Activated T-cell treated with anti-CD3 and anti-CD28 coated beads for 48 hours (primary cell): ENCODE results near the gene CLDN5.
"Not testable (repeated sequence)": the region's sequence is repeated elsewhere in the genome, so short reads cannot be mapped to it uniquely, and the experiment has no call there.

Experiments
- DNase-seq: peaks from one replicate; pipeline ENCODE4 v3.0.0-alpha.2; 2020; ENCODE audit warnings: low read depth

CLDN5 gene

DNA sequence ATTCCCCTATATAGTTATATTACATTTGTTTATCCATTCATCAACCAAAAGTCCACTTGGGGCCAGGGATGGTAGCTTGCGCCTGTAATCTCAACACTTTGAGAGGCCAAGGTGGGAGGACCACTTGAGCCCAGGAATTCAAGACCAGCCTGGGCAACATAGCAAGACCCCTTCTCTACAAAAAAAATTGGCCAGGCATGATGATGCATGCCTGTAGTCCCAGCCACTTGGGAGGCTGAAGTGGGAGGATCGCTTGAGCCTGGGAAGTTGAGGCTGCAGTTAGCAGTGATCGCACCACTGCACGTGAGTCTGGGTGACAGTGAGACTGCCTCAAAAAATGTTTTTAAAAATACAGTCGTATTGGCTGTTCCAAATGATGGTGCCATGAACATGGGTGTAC, 24.2 kb upstream of the CLDN5 start:
- DNase-seq: not testable (repeated sequence)

GRCh38 chr22:19547620-19548019, 23.4 kb upstream of the CLDN5 start:
- DNase-seq: no peak

GRCh38 chr22:19546680-19547079, 22.5 kb upstream of the CLDN5 start:
- no peak for DNase-seq

GRCh38 chr22:19545935-19546207, 21.7 kb upstream of the CLDN5 start:
- DNase-seq: no peak

DNA sequence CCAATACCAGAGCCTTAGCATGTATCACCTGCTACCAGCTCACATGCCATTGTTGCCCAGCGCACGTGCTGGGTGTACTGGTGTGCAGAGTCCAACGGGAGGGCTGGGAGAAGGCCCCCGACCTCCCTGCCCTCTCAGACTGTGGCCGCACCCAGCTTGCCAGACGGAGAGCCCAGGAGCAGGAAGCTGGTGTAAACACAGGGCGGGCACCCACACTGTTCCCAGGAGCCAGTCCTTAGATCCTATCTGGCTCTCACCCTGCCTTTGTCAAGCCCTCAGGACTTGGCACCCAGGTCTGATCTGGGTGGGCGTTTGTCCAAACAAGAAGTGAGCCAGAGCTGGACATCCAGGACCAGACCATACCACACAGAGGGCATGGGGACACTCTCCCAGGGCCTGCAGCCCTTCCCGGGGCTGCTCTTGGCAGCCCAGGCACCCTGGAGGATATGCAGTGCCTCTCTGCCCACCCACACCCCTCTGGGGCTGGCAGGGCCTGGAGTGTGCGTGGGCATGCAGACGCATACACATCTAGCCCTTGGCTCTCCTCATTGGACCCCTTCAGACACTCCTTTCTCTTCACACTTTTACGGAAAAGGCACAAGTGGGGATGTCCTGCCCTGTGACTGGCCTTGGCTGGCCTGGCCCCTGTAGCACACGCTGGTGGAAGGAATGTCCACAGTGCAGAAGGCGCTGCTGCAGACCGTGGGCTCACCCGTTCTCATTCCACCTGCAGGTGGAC, 19.9 kb upstream of the CLDN5 start:
- no peak for DNase-seq

DNA sequence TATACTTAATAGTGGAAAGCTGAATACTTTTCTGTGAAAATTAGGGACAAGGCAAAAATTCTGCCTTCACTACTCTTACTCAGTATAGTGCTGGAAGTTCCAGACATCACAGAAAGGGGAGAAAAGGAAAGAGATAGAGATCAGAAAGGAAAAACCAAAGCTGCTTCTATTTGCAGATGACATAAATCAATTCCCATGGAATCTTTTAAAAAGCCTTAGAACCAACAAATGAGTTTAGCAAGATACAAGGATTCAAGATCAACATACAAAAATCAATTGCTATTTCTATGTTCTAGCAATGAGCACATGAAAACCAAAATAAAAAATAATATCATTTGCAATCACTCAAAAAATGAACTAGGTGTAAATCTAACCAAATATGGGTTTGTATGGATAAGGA, 16.2 kb upstream of the CLDN5 start:
- no peak for DNase-seq

- DNase-seq: no peak
These were observed 13.8 kb upstream of the CLDN5 start for GRCh38 chr22:19537941-19538488.

- no peak for DNase-seq
These were observed 12.4 kb upstream of the CLDN5 start for GRCh38 chr22:19536564-19536963.

DNA sequence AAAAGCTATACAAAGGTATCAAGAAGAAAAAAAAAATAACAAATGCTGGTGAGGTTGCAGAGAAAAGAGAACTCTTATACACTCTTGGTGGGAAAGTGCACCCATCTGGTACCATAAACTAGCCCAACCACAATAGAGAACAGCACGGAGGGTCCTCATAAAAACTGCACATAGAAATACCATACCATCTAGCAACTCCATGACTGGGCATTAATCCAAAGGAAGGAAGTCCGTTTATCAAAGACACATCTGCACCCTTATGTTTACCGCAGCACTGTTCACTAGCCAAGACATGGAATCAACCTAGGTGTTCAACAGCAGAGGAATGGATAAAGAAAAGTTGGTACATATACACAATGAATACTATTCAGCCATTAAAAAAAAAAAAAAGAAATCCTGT, 10.8 kb upstream of the CLDN5 start:
- DNase-seq: no peak

DNA sequence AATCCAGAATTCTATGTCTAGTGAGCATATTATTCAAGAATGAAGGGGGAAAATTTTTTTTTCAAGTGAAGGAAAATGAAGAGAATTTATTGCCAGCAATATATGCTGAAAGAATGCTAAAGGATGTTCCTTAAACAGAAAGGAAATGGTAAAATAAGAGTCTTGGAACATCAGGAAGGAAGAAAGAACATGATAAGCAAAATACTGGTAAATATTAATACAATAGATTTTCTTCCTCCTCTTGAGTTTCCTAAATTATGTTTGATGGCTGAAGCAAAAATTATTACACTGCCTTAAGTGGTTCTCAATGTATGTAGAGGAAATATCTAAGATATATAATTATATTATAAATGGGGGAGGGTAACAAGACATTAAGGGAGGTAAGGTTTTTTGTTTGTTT, 9.6 kb upstream of the CLDN5 start:
- no peak for DNase-seq

- DNase-seq: no peak
These were observed 8.9 kb upstream of the CLDN5 start for GRCh38 chr22:19533049-19533626.

DNA sequence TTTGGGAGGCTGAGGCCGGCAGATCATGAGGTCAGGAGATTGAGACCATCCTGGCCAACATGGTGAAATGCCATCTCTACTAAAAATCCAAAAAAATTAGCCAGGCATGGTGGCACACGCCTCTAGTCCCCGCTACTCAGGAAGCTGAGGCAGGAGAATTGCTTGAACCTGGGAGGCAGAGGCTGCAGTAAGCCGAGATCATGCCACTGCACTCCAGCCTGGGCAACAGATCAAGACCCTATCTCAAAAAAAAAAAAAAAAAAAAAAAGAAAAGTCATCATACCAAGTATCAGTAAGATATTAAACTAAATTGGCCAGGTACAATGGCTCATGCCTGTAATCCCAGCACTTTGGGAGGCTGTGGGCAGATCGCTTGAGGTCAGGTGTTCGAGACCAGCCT, 7.1 kb upstream of the CLDN5 start:
- not testable (repeated sequence) for DNase-seq

DNA sequence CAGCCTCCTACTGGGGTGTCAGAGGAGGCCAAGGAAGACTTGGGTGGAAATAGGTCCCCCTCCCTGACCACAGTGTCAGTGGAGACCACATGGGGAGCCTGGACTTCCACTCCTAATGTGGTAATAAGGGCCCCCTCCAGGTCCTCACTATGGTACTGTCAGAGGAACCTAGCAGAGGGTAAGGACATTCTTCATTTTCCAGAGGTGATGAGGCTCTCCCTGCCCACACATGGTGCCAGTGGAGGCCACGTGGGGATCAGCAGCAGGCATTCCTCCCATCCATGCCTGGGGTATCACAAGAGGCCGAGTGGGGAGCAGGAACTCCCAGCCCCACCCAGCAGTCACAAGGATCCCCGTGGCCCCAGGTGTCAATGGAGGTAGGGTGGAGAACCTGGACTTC, 6.5 kb upstream of the CLDN5 start:
- DNase-seq: no peak

GRCh38 chr22:19529811-19530210, 5.6 kb upstream of the CLDN5 start:
- no peak for DNase-seq

DNA sequence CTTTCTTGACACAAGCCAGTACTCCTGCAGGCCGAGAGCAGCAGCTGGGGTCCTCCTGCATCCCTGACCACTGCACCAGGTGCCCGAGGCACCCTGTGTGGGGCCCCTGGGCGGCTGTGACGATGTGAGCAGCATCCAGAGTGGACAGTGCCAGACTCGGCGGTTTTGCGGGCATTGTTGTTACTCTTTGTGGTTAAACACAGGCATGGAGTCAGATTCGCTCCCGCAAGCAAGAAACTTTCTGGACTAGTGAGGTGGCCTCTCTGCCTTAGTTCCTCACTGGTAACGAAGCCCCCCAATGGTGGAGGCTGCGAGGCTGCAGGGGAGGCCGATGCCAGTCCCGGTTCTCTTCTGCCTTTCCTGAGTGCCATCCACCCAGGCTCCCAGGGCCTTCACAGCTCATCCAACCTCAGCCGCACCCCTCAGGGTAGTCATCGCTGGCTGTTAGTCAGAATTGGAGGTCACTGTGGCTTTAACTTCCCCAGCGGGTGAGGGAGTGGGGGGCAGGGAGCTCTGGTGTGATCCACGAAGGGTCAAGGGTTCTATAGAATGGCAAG, 3.7 kb upstream of the CLDN5 start:
- no peak for DNase-seq

DNA sequence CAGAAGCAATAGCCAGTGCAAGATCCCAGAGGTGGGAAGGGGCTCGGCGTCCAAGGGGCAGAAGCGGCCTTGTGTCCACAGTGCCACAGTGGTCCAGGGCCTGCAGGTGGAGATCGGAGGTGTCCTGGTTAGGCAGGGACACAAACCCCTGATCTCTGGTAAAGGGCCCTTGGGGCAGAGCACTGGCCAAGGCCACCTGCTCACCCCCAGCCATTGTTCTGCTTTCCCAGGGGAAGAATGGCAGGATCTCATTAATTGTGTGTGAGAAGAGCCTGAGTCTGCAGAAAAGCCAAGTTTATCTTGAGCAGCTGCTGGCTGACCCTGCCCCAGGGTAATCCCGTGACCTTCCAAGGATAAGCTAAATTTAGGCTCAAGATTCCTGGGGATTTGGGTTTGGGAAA, 3.1 kb upstream of the CLDN5 start:
- DNase-seq: no peak

GRCh38 chr22:19526702-19527111, 2.5 kb upstream of the CLDN5 start:
- no peak for DNase-seq

DNA sequence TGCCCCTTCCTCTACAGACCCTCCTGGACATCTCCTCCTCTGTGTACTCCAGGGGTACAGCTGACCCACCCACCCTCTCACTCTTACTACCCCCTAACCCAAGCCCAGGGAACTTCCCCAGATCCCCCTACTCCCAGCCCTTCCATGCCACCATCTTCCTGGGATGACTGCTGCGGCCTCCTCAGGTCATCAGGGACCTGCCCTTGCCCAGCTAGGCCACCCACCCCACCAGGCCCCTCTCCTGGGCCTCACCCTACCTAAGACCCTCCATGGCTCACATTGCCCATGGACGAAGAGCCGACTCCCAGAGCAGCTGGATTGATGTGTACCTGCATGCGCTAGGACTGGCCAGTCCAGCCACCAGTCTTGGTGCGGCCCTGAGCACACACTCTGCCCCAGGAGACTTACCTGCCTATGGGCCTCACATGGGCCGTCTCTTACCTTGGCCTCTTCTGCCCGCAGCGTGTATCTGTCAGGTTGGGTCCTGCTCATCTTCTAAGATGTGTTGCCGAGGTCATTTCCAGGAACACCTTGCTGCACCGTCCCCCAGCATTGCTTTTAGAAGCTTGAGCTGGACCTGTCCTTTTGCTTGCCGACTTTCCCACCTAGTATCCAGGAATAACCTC, 2.0 kb upstream of the CLDN5 start:
- no peak for DNase-seq

DNA sequence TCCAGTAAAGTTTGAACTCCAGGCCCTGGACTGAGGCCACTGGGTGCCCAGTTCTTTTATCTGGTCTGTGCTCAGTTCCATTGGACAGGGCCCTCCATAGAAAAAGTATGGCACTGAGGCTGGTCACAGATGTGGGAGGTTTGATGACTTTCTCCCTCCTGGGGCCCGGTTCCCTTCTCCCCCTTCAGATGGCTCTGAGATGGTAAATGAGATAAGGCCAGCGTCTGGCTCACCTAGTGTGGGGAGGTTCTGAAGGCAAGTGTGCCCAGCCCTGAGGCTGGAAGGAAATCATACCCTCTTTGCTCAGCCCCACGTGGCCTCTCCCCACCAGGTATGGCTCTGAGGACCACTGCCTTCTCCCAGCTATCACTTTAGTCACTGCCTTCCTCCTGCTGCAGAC, 1.5 kb upstream of the CLDN5 start:
- DNase-seq: no peak

DNA sequence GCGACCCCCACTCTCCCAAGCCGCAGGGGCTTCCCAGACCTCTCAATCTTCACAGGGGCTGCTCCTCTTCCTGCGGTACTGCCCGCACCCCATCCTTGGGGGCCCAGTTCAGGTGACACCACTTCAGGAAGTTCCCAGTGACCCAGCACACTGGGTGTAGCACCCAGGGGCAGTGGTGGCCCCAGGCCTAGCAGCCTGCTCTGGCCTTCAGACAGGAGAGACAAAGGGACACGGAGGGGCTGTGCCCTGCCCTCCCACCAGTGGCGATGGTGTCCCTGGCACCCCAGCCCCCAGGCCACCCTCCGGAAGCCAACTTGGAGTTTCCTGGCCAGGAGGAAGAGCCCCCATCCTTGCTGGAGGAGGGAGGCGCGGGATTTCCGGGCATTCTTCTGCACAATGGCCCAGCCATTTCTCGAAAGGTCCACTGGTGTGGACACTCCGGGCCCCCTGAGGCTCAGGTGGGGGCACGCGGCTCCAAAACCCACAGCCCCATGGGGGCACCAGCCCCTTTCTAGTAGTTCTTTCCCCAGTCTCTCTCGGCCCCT, 978 bp upstream of the CLDN5 start:
- no peak for DNase-seq

- no peak for DNase-seq
These were observed 705 bp downstream of the CLDN5 start for GRCh38 chr22:19523240-19524169.

DNA sequence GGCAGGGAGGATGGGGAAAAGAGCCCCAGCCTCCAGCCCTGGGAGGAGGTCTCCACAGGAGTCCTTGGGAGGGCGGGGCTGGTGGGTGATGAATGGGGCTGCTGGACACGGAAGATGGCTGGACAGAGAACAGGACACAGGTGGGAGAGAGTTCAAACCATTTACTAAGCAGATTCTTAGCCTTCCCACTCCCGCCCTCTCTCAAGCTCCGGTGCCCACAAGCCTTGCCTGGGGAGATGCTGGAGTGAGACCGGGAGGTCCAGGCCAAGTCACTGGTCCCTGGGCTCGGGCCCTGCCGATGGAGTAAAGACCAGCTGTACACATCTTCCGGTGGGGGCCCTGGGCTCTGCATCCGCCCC, 1.4 kb downstream of the CLDN5 start:
- no peak for DNase-seq
